ENCODE measurements around the gene KRTAP4-16. TPM values are rescaled to one million over a fixed set of nuclear protein-coding genes. Genes with fewer than 3 reads are reported as not detected.
"Not testable (repeated sequence)": the region's sequence is repeated elsewhere in the genome, so short reads cannot be mapped to it uniquely, and the experiment has no call there.

KRTAP4-16 gene
- total RNA-seq, 2 donors from 2014 or later = not detected

- not testable (repeated sequence) for H3K4me3 Mint-ChIP-seq; H3K4me1 Mint-ChIP-seq; DNase-seq; H3K36me3 Mint-ChIP-seq (ENCODE audit: low read depth); H3K27ac Mint-ChIP-seq; ATAC-seq; H3K9me3 ChIP-seq (ENCODE audit: control insufficient read depth, low read length, poor library complexity, severe bottlenecking)
- peaks cover 42% of the 10 kb centered on the region for H3K27me3 Mint-ChIP-seq
Measured at GRCh38 chr17:41059276-41060051, 42.5 kb downstream of the KRTAP4-16 start.

GRCh38 chr17:41058741-41059140 lies 43.3 kb downstream of the KRTAP4-16 start:
- ATAC-seq (no peak), DNase-seq (no peak)
- H3K36me3 Mint-ChIP-seq (ENCODE audit: low read depth) = peaks cover 3% of the 10 kb centered on the region
- peaks cover 42% of the 10 kb centered on the region for H3K27me3 Mint-ChIP-seq
- H3K4me1 Mint-ChIP-seq = peaks cover 4% of the 10 kb centered on the region
- no peaks in the 10 kb centered on the region for H3K9me3 ChIP-seq (ENCODE audit: control insufficient read depth, low read length, poor library complexity, severe bottlenecking)
- H3K27ac Mint-ChIP-seq = no peak overlapping the region
- no peak overlapping the region for H3K4me3 Mint-ChIP-seq

GRCh38 chr17:41057547-41057946 lies 44.5 kb downstream of the KRTAP4-16 start:
- Mint-ChIP-seq H3K36me3 (ENCODE audit: low read depth) (peaks cover 3% of the 10 kb centered on the region), H3K4me3 (no peak overlapping the region), H3K4me1 (peaks cover 4% of the 10 kb centered on the region), H3K27me3 (peaks cover 42% of the 10 kb centered on the region), H3K27ac (no peak overlapping the region)
- H3K9me3 ChIP-seq (ENCODE audit: control insufficient read depth, low read length, poor library complexity, severe bottlenecking) = no peaks in the 10 kb centered on the region
- ATAC-seq = no peak
- DNase-seq = no peak

- not testable (repeated sequence) for ATAC-seq; H3K4me1 Mint-ChIP-seq; DNase-seq; H3K27ac Mint-ChIP-seq; H3K4me3 Mint-ChIP-seq; H3K9me3 ChIP-seq (ENCODE audit: control insufficient read depth, low read length, poor library complexity, severe bottlenecking); H3K36me3 Mint-ChIP-seq (ENCODE audit: low read depth)
- peaks cover 32% of the 10 kb centered on the region for H3K27me3 Mint-ChIP-seq
Measured at GRCh38 chr17:41055130-41055529, 46.9 kb downstream of the KRTAP4-16 start, which contains the start of gene KRTAP2-2. Gene KRTAP2-2, minus strand, starts transcription at chr17:41055230. Its CDS starts 19 bp downstream, at chr17:41055211.

GRCh38 chr17:41054556-41054955 lies 47.5 kb downstream of the KRTAP4-16 start:
- not testable (repeated sequence) for H3K4me1 Mint-ChIP-seq; ATAC-seq; DNase-seq; H3K9me3 ChIP-seq (ENCODE audit: control insufficient read depth, low read length, poor library complexity, severe bottlenecking); H3K36me3 Mint-ChIP-seq (ENCODE audit: low read depth); H3K4me3 Mint-ChIP-seq; H3K27ac Mint-ChIP-seq
- H3K27me3 Mint-ChIP-seq = peaks cover 34% of the 10 kb centered on the region

- no peaks in the 10 kb centered on the region for H3K9me3 ChIP-seq (ENCODE audit: control insufficient read depth, low read length, poor library complexity, severe bottlenecking)
- Mint-ChIP-seq H3K27me3 (peaks cover 31% of the 10 kb centered on the region), H3K27ac (no peak overlapping the region), H3K36me3 (ENCODE audit: low read depth) (no peaks in the 10 kb centered on the region), H3K4me1 (no peaks in the 10 kb centered on the region), H3K4me3 (no peak overlapping the region)
- ATAC-seq (no peak), DNase-seq (no peak)
Measured at GRCh38 chr17:41054025-41054424, 48.0 kb downstream of the KRTAP4-16 start.

- H3K4me1 Mint-ChIP-seq = no peaks in the 10 kb centered on the region
- no peak overlapping the region for H3K4me3 Mint-ChIP-seq
- no peaks in the 10 kb centered on the region for H3K36me3 Mint-ChIP-seq (ENCODE audit: low read depth)
- no peak for DNase-seq
- peaks cover 38% of the 10 kb centered on the region for H3K27me3 Mint-ChIP-seq
- H3K27ac Mint-ChIP-seq = no peak overlapping the region
- H3K9me3 ChIP-seq (ENCODE audit: control insufficient read depth, low read length, poor library complexity, severe bottlenecking) = no peaks in the 10 kb centered on the region
- ATAC-seq = no peak
Measured at GRCh38 chr17:41052566-41052965, 49.4 kb downstream of the KRTAP4-16 start.

Other genes starting within 250 kb of the KRTAP4-16 start
- not detected for gene KRT12, start 235.0 kb downstream of the KRTAP4-16 start, total RNA-seq
- gene KRT20, start 217.0 kb downstream of the KRTAP4-16 start, total RNA-seq = not detected
- not detected for gene KRT23, start 164.6 kb downstream of the KRTAP4-16 start, total RNA-seq
- gene KRT39, start 135.3 kb downstream of the KRTAP4-16 start, total RNA-seq = not detected
- gene KRT40, start 117.9 kb downstream of the KRTAP4-16 start, total RNA-seq = not detected
- not detected for gene KRTAP3-3, start 108.0 kb downstream of the KRTAP4-16 start, total RNA-seq
- gene KRTAP3-2, start 102.3 kb downstream of the KRTAP4-16 start, total RNA-seq = not detected
- gene KRTAP3-1, start 93.1 kb downstream of the KRTAP4-16 start, total RNA-seq = not detected
- gene KRTAP1-5, start 75.0 kb downstream of the KRTAP4-16 start, total RNA-seq = not detected
- not detected for gene KRTAP1-4, start 72.0 kb downstream of the KRTAP4-16 start, total RNA-seq
- gene KRTAP1-3, start 67.3 kb downstream of the KRTAP4-16 start, total RNA-seq = not detected
- not detected for gene KRTAP1-1, start 60.8 kb downstream of the KRTAP4-16 start, total RNA-seq
- not detected for gene KRTAP2-1, start 54.9 kb downstream of the KRTAP4-16 start, total RNA-seq
- gene KRTAP2-2, start 47.0 kb downstream of the KRTAP4-16 start, total RNA-seq = not detected
- not detected for gene KRTAP2-3, start 42.1 kb downstream of the KRTAP4-16 start, total RNA-seq
- gene KRTAP2-4, start 36.3 kb downstream of the KRTAP4-16 start, total RNA-seq = not detected
- gene KRTAP4-7, start 18.1 kb downstream of the KRTAP4-16 start, total RNA-seq = not detected
- not detected for gene KRTAP4-8, start 4.1 kb downstream of the KRTAP4-16 start, total RNA-seq
- gene KRTAP4-9, start 3.2 kb upstream of the KRTAP4-16 start, total RNA-seq = not detected
- gene KRTAP4-11, start 16.2 kb upstream of the KRTAP4-16 start, total RNA-seq = not detected
- not detected for gene KRTAP4-12, start 22.0 kb upstream of the KRTAP4-16 start, total RNA-seq
- not detected for gene KRTAP4-6, start 38.3 kb upstream of the KRTAP4-16 start, total RNA-seq
- gene KRTAP4-5, start 47.6 kb upstream of the KRTAP4-16 start, total RNA-seq = not detected
- not detected for gene KRTAP4-4, start 58.5 kb upstream of the KRTAP4-16 start, total RNA-seq
- not detected for gene KRTAP4-3, start 66.0 kb upstream of the KRTAP4-16 start, total RNA-seq
- gene KRTAP4-2, start 76.0 kb upstream of the KRTAP4-16 start, total RNA-seq = not detected
- gene KRTAP4-1, start 82.7 kb upstream of the KRTAP4-16 start, total RNA-seq = not detected
- gene KRTAP9-1, start 87.7 kb upstream of the KRTAP4-16 start, total RNA-seq = not detected
- gene KRTAP9-2, start 124.4 kb upstream of the KRTAP4-16 start, total RNA-seq = not detected
- not detected for gene KRTAP9-3, start 130.2 kb upstream of the KRTAP4-16 start, total RNA-seq
- not detected for gene KRTAP9-8, start 135.8 kb upstream of the KRTAP4-16 start, total RNA-seq
- gene KRTAP9-4, start 147.5 kb upstream of the KRTAP4-16 start, total RNA-seq = not detected
- not detected for gene KRTAP9-9, start 153.2 kb upstream of the KRTAP4-16 start, total RNA-seq
- not detected for gene KRTAP9-6, start 163.2 kb upstream of the KRTAP4-16 start, total RNA-seq
- gene KRTAP9-7, start 173.5 kb upstream of the KRTAP4-16 start, total RNA-seq = not detected
- not detected for gene KRTAP29-1, start 200.6 kb upstream of the KRTAP4-16 start, total RNA-seq
- under 1 TPM; 0.17 to 0.34 TPM for gene KRTAP16-1, start 207.1 kb upstream of the KRTAP4-16 start, total RNA-seq
- not detected for gene KRTAP17-1, start 213.5 kb upstream of the KRTAP4-16 start, total RNA-seq
- not detected for gene KRT33A, start 248.6 kb upstream of the KRTAP4-16 start, total RNA-seq